IMR-90 (cell line): ENCODE data around the gene MYBL2. TPM values are rescaled to one million over a fixed set of nuclear protein-coding genes. Genes with fewer than 3 reads are reported as not detected.
A peak's percentile ranks its signal among the peaks of the same experiment; 100 is the strongest.

Experiments
- ATAC-seq: fragments of 200-7000 bp; cut with Tn5 transposase; 2 replicates; pipeline ENCODE4 v1.9.1; 2020; ENCODE audit warnings: low read depth, mild to moderate bottlenecking, moderate library complexity
- BruUV-seq: library from RNA; stranded (reverse); fragments of 400-500 nt; replicated peaks from 2 replicates; lab custom pipeline; 2021; lab: Mats Ljungman, UMichigan
- CTCF ChIA-PET: fragments of 300-600 bp; formaldehyde crosslinking; extraction: SDS; loops from one replicate; lab custom pipeline; 2021; ENCODE audit warnings: antibody characterized with exemption; lab: Yijun Ruan, JAX
- POLR2A ChIA-PET: fragments of 300-600 bp; sonication (Branson Sonifier 250); formaldehyde crosslinking; loops from one replicate; lab custom pipeline; 2022; ENCODE audit warnings: antibody characterized with exemption; ENCODE audit not compliant: unreplicated experiment; lab: Charles Lee
- DNase-seq: peaks from one replicate; pipeline ENCODE4 v3.0.0; 2013
- H2AFZ ChIP-seq: replicated peaks from 2 replicates; pipeline ENCODE3; 2013; ENCODE audit warnings: low read length, mild to moderate bottlenecking; ENCODE audit not compliant: poor library complexity
- H2AK5ac ChIP-seq: 2 replicates; pipeline ENCODE4 v1.6.1; 2013; ENCODE audit warnings: low read depth, low read length, inconsistent platforms
- H2AK9ac ChIP-seq: replicated peaks from 2 replicates; pipeline ENCODE3; 2013; ENCODE audit warnings: mild to moderate bottlenecking, low read depth, low read length, moderate library complexity; ENCODE audit not compliant: poor library complexity
- H2BK120ac ChIP-seq: 2 replicates; pipeline ENCODE4 v1.6.1; 2013; ENCODE audit warnings: low read depth, low read length, inconsistent platforms
- H2BK15ac ChIP-seq: 3 replicates; pipeline ENCODE4 v1.6.1; 2013; ENCODE audit warnings: low read depth, low read length, inconsistent platforms
- H2BK20ac ChIP-seq: 2 replicates; pipeline ENCODE4 v1.6.1; 2013; ENCODE audit warnings: low read depth, mild to moderate bottlenecking, inconsistent platforms, low read length, moderate library complexity
- H2BK5ac ChIP-seq: 2 replicates; pipeline ENCODE4 v1.6.1; 2013; ENCODE audit warnings: mild to moderate bottlenecking, low read depth, low read length, inconsistent platforms; ENCODE audit not compliant: poor library complexity, severe bottlenecking
- H3K14ac ChIP-seq: replicated peaks from 2 replicates; pipeline ENCODE4 v1.6.1; 2013; ENCODE audit warnings: low read depth, low read length, inconsistent platforms
- H3K18ac ChIP-seq: 2 replicates; pipeline ENCODE4 v1.6.1; 2013; ENCODE audit warnings: low read depth, low read length, control low read depth
- H3K23ac ChIP-seq: 2 replicates; pipeline ENCODE4 v1.6.1; 2013; ENCODE audit warnings: low read depth, low read length, inconsistent platforms
- H3K27ac ChIP-seq: 2 replicates; pipeline ENCODE4 v1.5.1; 2013; ENCODE audit warnings: mild to moderate bottlenecking, control low read depth, low read length; ENCODE audit not compliant: insufficient read depth
- H3K27me3 ChIP-seq: 2 replicates; pipeline ENCODE4 v1.6.1; 2013; ENCODE audit warnings: low read length; ENCODE audit not compliant: control insufficient read depth, insufficient read depth
- H3K36me3 ChIP-seq: 2 replicates; pipeline ENCODE4 v1.6.1; 2013; ENCODE audit warnings: low read length, mixed read lengths; ENCODE audit not compliant: control insufficient read depth, insufficient read depth
- H3K4ac ChIP-seq: 2 replicates; pipeline ENCODE4 v1.6.1; 2013; ENCODE audit warnings: low read depth, low read length, inconsistent platforms
- H3K4me1 ChIP-seq: 2 replicates; pipeline ENCODE4 v1.6.1; 2013; ENCODE audit warnings: low read length, mixed read lengths; ENCODE audit not compliant: control insufficient read depth, insufficient read depth
- H3K4me2 ChIP-seq: 2 replicates; pipeline ENCODE4 v1.6.1; 2013; ENCODE audit warnings: low read depth, mild to moderate bottlenecking, control low read depth, low read length, moderate library complexity
- H3K4me3 ChIP-seq: 2 replicates; pipeline ENCODE4 v1.5.1; 2013; ENCODE audit warnings: low read depth, mild to moderate bottlenecking, control low read depth, low read length, moderate library complexity; ENCODE audit not compliant: insufficient read depth
- H3K56ac ChIP-seq: 2 replicates; pipeline ENCODE4 v1.6.1; 2013; ENCODE audit warnings: low read length, inconsistent platforms; ENCODE audit not compliant: insufficient read depth; ENCODE audit errors: extremely low read depth
- H3K79me1 ChIP-seq, 2 experiments: 2 replicates each; pipeline ENCODE4 v1.6.1; 2013; ENCODE audit warnings: low read length in 2 of 2, inconsistent platforms in 1 of 2, low read depth in 1 of 2
- H3K9ac ChIP-seq: 2 replicates; pipeline ENCODE4 v1.6.1; 2013; ENCODE audit warnings: low read depth, low read length, control low read depth
- H3K9me1 ChIP-seq: 2 replicates; pipeline ENCODE4 v1.6.1; 2013; ENCODE audit warnings: low read length, inconsistent platforms; ENCODE audit not compliant: insufficient read depth
- H3K9me3 ChIP-seq: 2 replicates; pipeline ENCODE4 v1.6.1; 2013; ENCODE audit warnings: low read length; ENCODE audit not compliant: control insufficient read depth, insufficient read depth
- H4K20me1 ChIP-seq: 2 replicates; pipeline ENCODE4 v1.6.1; 2013; ENCODE audit warnings: low read length, inconsistent platforms; ENCODE audit not compliant: insufficient read depth
- H4K5ac ChIP-seq: 2 replicates; pipeline ENCODE4 v1.6.1; 2013; ENCODE audit warnings: mild to moderate bottlenecking, low read depth, low read length, control low read depth
- H4K8ac ChIP-seq, 2 experiments: 2 replicates each; pipeline ENCODE4 v1.6.1; 2013; ENCODE audit warnings: low read depth in 2 of 2, low read length in 2 of 2, control low read depth in 1 of 2, inconsistent platforms in 1 of 2
- H4K91ac ChIP-seq: 2 replicates; pipeline ENCODE4 v1.6.1; 2013; ENCODE audit warnings: low read depth, low read length, inconsistent platforms; ENCODE audit not compliant: insufficient read depth
- BHLHE40 ChIP-seq: fragments of 150-350 bp; IDR thresholded peaks from 2 replicates; pipeline ENCODE4 v1.6.1; 2016; ENCODE audit warnings: mild to moderate bottlenecking, low read depth, low read length
- CEBPB ChIP-seq: IDR thresholded peaks from 2 replicates; pipeline ENCODE4 v1.6.1; 2012; ENCODE audit warnings: low read depth, low read length, improper control_type of control experiment
- CHD1 ChIP-seq: IDR thresholded peaks from 2 replicates; pipeline ENCODE4 v1.6.1; 2012; ENCODE audit warnings: low read depth, low read length, improper control_type of control experiment
- CTCF ChIP-seq: conservative IDR thresholded peaks from 2 replicates; pipeline ENCODE4 v1.5.1; 2012; ENCODE audit warnings: mild to moderate bottlenecking, low read depth, low read length, improper control_type of control experiment
- ELK1 ChIP-seq: fragments of 150-350 bp; IDR thresholded peaks from 2 replicates; pipeline ENCODE4 v1.6.1; 2016; ENCODE audit warnings: low read depth, mild to moderate bottlenecking, low read length, moderate library complexity, borderline replicate concordance
- MAFK ChIP-seq: IDR thresholded peaks from 2 replicates; pipeline ENCODE4 v1.6.1; 2012; ENCODE audit warnings: low read depth, low read length, improper control_type of control experiment
- MAZ ChIP-seq: IDR thresholded peaks from 2 replicates; pipeline ENCODE4 v1.6.1; 2012; ENCODE audit warnings: low read depth, mild to moderate bottlenecking, low read length, improper control_type of control experiment, moderate library complexity, borderline replicate concordance
- MXI1 ChIP-seq: IDR thresholded peaks from 2 replicates; pipeline ENCODE4 v1.6.1; 2012; ENCODE audit warnings: low read depth, mild to moderate bottlenecking, low read length, moderate library complexity, borderline replicate concordance
- NFE2L2 ChIP-seq: fragments of 150-350 bp; IDR thresholded peaks from 2 replicates; pipeline ENCODE4 v1.6.1; 2016; ENCODE audit warnings: low read depth, mild to moderate bottlenecking, low read length
- RAD21 ChIP-seq: IDR thresholded peaks from 2 replicates; pipeline ENCODE4 v1.6.1; 2012; ENCODE audit warnings: low read length, improper control_type of control experiment
- RCOR1 ChIP-seq: IDR thresholded peaks from 2 replicates; pipeline ENCODE4 v1.6.1; 2012; ENCODE audit warnings: mild to moderate bottlenecking, low read length, improper control_type of control experiment; ENCODE audit not compliant: insufficient replicate concordance
- RFX5 ChIP-seq: IDR thresholded peaks from 2 replicates; pipeline ENCODE4 v1.8.0; 2012; ENCODE audit warnings: low read depth, mild to moderate bottlenecking, low read length, moderate library complexity
- SMC3 ChIP-seq: fragments of 150-350 bp; IDR thresholded peaks from 2 replicates; pipeline ENCODE4 v1.6.1; 2016; ENCODE audit warnings: low read depth, mild to moderate bottlenecking, antibody characterized with exemption, low read length, moderate library complexity
- WGBS, 2 experiments: methylation state at CpG; one replicate each; pipeline versions ENCODE4 v1.1.5 to v1.1.7; 2013; ENCODE audit warnings: missing lambda C conversion rate in 2 of 2; ENCODE audit not compliant: insufficient read length in 1 of 2; ENCODE audit errors: extremely low coverage in 2 of 2; 5-methylcytosine and 5-hydroxymethylcytosine counted together
- dilution Hi-C: fragments of 300-500 bp; cut with HindIII; formaldehyde crosslinking; loops from one replicate; pipeline ENCODE4 v1.14.3; 2018; ENCODE audit warnings: low sequenced_read_pairs; ENCODE audit not compliant: unreplicated experiment
- in situ Hi-C: fragments of 300-500 bp; cut with MboI; formaldehyde crosslinking; loops from 3 replicates; pipeline ENCODE4 v1.14.3; 2019; ENCODE audit warnings: low sequenced_read_pairs, inconsistent platforms, mixed read lengths
- intact Hi-C: fragments of 100-400 bp; cut with micrococcal nuclease; formaldehyde crosslinking; loops from 2 replicates; pipeline ENCODE4 v1.10.0; 2022
- polyA plus RNA-seq, 3 experiments: library from polyadenylated mRNA; depleted of rRNA; stranded (reverse); fragments of >200 nt; gene quantifications; 2 replicates each; pipeline ENCODE4 v1.2.3, GENCODE V29; 2012; ENCODE audit warnings: low replicate concordance in 1 of 3
- total RNA-seq: library from RNA; depleted of rRNA; stranded (reverse); fragments of >200 nt; gene quantifications from 2 replicates; pipeline ENCODE4 v1.2.3, GENCODE V29; 2012

MYBL2 gene
- total and polyA plus RNA-seq, 2 of the 4 experiments (the other 2 are of a cell fraction), result 12.4 to 23.1 TPM

- peak overlapping the region; percentile 78 for H2AFZ ChIP-seq
- H3K4me3 ChIP-seq, result no peak overlapping the region
- peak overlapping the region; percentile 95 for H2AK5ac ChIP-seq
- DNase-seq (peak; percentile 38), ATAC-seq (peak; percentile 83)
- peak overlapping the region; percentile 90 for H2BK120ac ChIP-seq
- peak overlapping the region; percentile 17 for H2BK5ac ChIP-seq
- peak overlapping the region; percentile 83 for H2BK20ac ChIP-seq
- no peak overlapping the region for H3K4me2 ChIP-seq
- H3K23ac ChIP-seq, result no peak overlapping the region
- ChIA-PET POLR2A (no interaction called here), CTCF (interaction anchor here (0.5 to 3.7 kb wide), 10 partner anchors 18 to 349 kb away, joined by 3 to 21 read pairs (median 3); no protein-coding TSS in a partner anchor)
- no peaks in the 10 kb centered on the region for H3K36me3 ChIP-seq
- TF ChIP-seq RFX5, result no peak
- TF ChIP-seq BHLHE40, result no peak
- peak; percentile 99 for TF ChIP-seq RAD21
- TF ChIP-seq NFE2L2, result no peak
- peak; percentile 98 for TF ChIP-seq CTCF
- no peak for TF ChIP-seq MAZ
- TF ChIP-seq SMC3, result peak; percentile 98
- TF ChIP-seq CHD1, result no peak; the same call in 1 of the 2 replicates
- TF ChIP-seq MXI1, result no peak
- TF ChIP-seq ELK1, result no peak
- no peak for TF ChIP-seq RCOR1
- no peak for TF ChIP-seq MAFK
- no peak for TF ChIP-seq CEBPB
- in situ Hi-C loops (loop anchor here (5.0 to 10.0 kb wide), 2 partner anchors 165 to 332 kb away; partner anchors contain the start of gene TOX2), intact Hi-C loops (loop anchor here (1.0 to 5.0 kb wide), 5 partner anchors 93 to 330 kb away; no protein-coding TSS in a partner anchor), dilution Hi-C loops (no loop called here)
- peaks cover 0 to 5% of the 10 kb centered on the region in 2 experiments; a peak in 1 of 4 replicates for H3K79me1 ChIP-seq
- H3K27ac ChIP-seq, result no peak overlapping the region
- no peak overlapping the region for H4K5ac ChIP-seq
- peak overlapping the region; percentile 83 for H2AK9ac ChIP-seq
- H3K9ac ChIP-seq, result no peak overlapping the region
- WGBS, 2 experiments, result 5% methylated on average over 15 of the region's 23 CpGs; no CpG with 5 or more reads in 1 of the 2 experiments
- H4K8ac ChIP-seq, result peak overlapping the region; percentile 60 to 92
- no peak overlapping the region for H3K18ac ChIP-seq
- peak overlapping the region; percentile 67 for H3K14ac ChIP-seq
- H4K91ac ChIP-seq, result peak overlapping the region; percentile 86
- H3K4ac ChIP-seq, result peak overlapping the region; percentile 81
- H3K9me3 ChIP-seq, result no peaks in the 10 kb centered on the region
- no peaks in the 10 kb centered on the region for H4K20me1 ChIP-seq
- peaks cover 14% of the 10 kb centered on the region for H3K4me1 ChIP-seq
- BruUV-seq, result no TSS peak
- H2BK15ac ChIP-seq, result peak overlapping the region; percentile 35; the same call in 2 of the 3 replicates
- H3K27me3 ChIP-seq, result no peaks in the 10 kb centered on the region
- H3K56ac ChIP-seq, result peak overlapping the region; percentile 74; the same call in 1 of the 2 replicates
- H3K9me1 ChIP-seq, result peaks cover 21% of the 10 kb centered on the region
These were observed 82.9 kb downstream of the MYBL2 start for GRCh38 chr20:43749734-43750294.
